ENCODE results near the gene TBC1D22A.

Gene TBC1D22A

DNA sequence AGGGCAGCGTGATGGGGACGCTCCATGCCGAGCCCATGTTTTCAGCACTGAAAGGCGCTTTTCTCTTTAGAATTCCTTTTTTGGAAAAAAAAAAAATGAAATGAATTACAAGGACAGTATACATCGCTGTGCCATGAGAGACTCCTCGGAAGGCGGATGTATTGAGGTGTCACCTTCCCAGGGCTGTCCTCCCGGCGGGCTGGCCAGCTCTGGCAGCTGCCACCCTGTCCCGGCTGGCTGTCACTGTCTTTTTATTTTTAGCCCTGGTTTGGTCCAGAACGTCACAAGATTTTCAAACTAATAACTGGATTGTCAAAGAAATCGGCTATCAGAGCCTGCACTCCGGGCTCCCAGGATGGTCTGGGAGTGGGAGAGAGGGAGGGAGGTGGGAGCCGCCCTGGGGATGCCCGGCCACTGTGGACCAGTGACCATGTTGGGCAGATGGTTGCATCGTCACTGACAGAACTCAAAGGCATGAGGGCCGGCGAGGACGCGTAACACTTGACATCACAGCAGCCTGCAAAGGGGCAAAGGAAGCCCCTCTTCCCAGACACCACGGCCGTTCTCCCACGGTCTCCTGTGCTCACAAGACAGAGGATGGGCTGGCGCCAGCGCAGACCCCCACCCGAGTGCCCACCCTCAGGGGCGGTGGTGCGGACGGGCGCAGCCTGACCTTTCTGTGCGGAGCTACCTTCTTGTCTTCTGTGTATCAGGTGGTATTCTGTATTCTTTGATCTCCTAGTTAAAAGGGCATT is 392.9 kb downstream of the TBC1D22A start:
- Histone ChIP-seq H3K27me3 (peaks cover under 1 to 5% (median 3%) of the 10 kb centered on the region in 11 experiments; a peak in 16 of 22 replicates), H3K27ac (no peak overlapping the region), H4K20me1 (peaks cover 42 to 97% (median 72%) of the 10 kb centered on the region in 11 experiments), H3K9ac (no peak overlapping the region), H3K4me3 (no peak overlapping the region), H3K36me3 (peaks cover 0 to 60% (median 9%) of the 10 kb centered on the region in 11 experiments; a peak in 13 of 22 replicates), H3K4me1 (peaks cover 15 to 38% (median 25%) of the 10 kb centered on the region in 10 experiments), H3K9me3 (replicated peaks in 1 of 11) (peaks cover 0 to 4% (median 0%) of the 10 kb centered on the region in 11 experiments; a peak in 3 of 22 replicates), H3K4me2 (no peak overlapping the region)
- no peak for TF ChIP-seq Cebpa-rat (IDR thresholded peaks at IDR 0.05)

DNA sequence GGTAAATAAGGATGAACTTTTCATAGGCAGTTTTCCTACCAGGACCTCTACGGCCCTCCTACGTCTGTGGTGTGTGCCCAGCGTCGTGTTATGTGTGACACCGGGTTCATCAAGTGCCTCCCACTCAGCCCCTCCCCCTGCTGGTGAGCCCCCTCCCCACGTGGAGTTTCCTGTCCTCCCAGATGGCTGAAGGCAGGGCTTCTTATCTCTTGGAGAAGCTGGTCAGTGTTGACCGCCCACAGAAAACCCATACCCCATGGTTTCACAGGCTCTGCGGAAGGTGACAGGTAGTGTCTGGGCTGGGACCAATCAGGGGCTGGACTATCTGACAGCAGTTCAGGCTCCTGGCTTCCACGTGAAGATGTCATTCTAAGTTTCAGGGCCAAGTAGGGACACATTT is 393.5 kb downstream of the TBC1D22A start:
- no peak overlapping the region for H3K4me2 ChIP-seq
- H3K36me3 ChIP-seq: peaks cover 0 to 65% (median 9%) of the 10 kb centered on the region in 11 experiments; a peak in 13 of 22 replicates
- H3K4me3 ChIP-seq: no peak overlapping the region
- peaks cover 9 to 38% (median 25%) of the 10 kb centered on the region in 10 experiments for H3K4me1 ChIP-seq
- peaks cover 7 to 11% (median 9%) of the 10 kb centered on the region in 11 experiments; a peak in 21 of 22 replicates for H3K27me3 ChIP-seq
- peaks cover 43 to 97% (median 72%) of the 10 kb centered on the region in 11 experiments for H4K20me1 ChIP-seq
- H3K9ac ChIP-seq: no peak overlapping the region
- TF ChIP-seq Cebpa-rat (IDR thresholded peaks at IDR 0.05): no peak
- H3K27ac ChIP-seq: no peak overlapping the region
- peaks cover 0 to 4% (median 0%) of the 10 kb centered on the region in 11 experiments; a peak in 3 of 22 replicates for H3K9me3 ChIP-seq (replicated peaks in 1 of 11)

DNA sequence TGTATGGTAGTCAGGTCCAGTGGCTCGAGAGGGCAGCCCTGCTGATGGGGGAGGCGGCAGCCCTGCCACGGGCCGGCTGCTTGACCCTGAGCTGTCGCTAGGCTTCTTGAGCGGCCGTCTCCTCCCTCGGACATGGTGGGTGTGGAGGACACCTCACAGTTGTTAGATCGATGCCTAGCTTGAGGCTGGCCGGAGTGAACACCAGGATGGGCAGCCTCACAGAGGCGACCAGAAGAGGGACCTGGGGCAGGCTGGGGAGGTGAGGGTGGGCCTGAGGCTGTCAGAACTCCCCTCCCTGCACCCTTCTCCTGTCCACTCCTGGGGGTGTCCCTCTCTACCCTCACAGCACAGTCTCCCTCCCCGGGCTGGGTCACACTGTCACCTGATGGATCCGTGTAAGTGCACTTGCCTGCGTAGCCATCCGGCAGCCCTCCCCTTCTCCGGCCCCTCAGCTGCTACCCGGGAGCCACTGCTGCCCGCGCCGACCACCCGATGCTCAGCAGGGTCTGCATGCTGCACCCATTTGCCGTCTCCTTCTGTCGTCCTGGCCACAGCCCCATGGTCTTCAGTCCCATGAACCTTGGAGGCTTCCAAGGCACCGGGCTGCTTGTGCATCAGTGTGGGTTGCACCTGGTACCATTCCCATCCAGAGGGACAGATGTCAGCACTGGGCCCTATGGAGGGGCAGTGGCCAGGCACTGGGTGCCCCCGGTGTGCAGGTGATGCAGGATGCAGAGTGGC is 394.1 kb downstream of the TBC1D22A start:
- Histone ChIP-seq H3K27ac (no peak overlapping the region), H3K9me3 (replicated peaks in 1 of 11) (peaks cover 0 to 4% (median 0%) of the 10 kb centered on the region in 11 experiments; a peak in 3 of 22 replicates), H4K20me1 (peaks cover 43 to 97% (median 72%) of the 10 kb centered on the region in 11 experiments), H3K27me3 (peaks cover 10 to 17% (median 15%) of the 10 kb centered on the region in 11 experiments; a peak in 21 of 22 replicates), H3K36me3 (peaks cover 0 to 65% (median 9%) of the 10 kb centered on the region in 11 experiments; a peak in 13 of 22 replicates), H3K4me3 (no peak overlapping the region), H3K4me1 (peaks cover 3 to 38% (median 25%) of the 10 kb centered on the region in 10 experiments), H3K9ac (no peak overlapping the region), H3K4me2 (no peak overlapping the region)
- no peak for TF ChIP-seq Cebpa-rat (IDR thresholded peaks at IDR 0.05)

DNA sequence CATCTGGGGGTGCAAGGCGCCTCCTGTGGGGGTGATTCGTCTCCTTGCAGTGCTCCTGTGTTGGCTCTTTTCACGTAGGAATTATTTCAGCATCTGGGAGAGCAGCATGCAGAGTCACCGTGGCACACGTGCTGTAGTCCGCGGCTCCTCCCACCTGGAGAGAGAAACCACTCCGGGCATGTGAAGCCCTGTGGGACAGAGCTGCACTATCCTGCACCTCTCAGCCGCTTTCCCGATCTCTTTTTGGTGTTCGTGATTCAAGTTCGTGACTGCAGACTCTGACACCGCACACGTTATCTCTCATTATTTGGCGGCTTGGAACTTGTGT is 394.6 kb downstream of the TBC1D22A start:
- H3K4me3 ChIP-seq: no peak overlapping the region
- H3K27ac ChIP-seq: no peak overlapping the region
- H4K20me1 ChIP-seq: peaks cover 43 to 97% (median 72%) of the 10 kb centered on the region in 11 experiments
- peaks cover 0 to 62% (median 9%) of the 10 kb centered on the region in 11 experiments; a peak in 13 of 22 replicates for H3K36me3 ChIP-seq
- H3K9me3 ChIP-seq (replicated peaks in 1 of 11): peaks cover 0 to 4% (median 0%) of the 10 kb centered on the region in 11 experiments; a peak in 3 of 22 replicates
- H3K9ac ChIP-seq: no peak overlapping the region
- TF ChIP-seq Cebpa-rat (IDR thresholded peaks at IDR 0.05): no peak
- H3K27me3 ChIP-seq: peaks cover 10 to 21% (median 19%) of the 10 kb centered on the region in 11 experiments; a peak in 21 of 22 replicates
- peaks cover 0 to 38% (median 23%) of the 10 kb centered on the region in 10 experiments; a peak in 17 of 20 replicates for H3K4me1 ChIP-seq
- H3K4me2 ChIP-seq: no peak overlapping the region

DNA sequence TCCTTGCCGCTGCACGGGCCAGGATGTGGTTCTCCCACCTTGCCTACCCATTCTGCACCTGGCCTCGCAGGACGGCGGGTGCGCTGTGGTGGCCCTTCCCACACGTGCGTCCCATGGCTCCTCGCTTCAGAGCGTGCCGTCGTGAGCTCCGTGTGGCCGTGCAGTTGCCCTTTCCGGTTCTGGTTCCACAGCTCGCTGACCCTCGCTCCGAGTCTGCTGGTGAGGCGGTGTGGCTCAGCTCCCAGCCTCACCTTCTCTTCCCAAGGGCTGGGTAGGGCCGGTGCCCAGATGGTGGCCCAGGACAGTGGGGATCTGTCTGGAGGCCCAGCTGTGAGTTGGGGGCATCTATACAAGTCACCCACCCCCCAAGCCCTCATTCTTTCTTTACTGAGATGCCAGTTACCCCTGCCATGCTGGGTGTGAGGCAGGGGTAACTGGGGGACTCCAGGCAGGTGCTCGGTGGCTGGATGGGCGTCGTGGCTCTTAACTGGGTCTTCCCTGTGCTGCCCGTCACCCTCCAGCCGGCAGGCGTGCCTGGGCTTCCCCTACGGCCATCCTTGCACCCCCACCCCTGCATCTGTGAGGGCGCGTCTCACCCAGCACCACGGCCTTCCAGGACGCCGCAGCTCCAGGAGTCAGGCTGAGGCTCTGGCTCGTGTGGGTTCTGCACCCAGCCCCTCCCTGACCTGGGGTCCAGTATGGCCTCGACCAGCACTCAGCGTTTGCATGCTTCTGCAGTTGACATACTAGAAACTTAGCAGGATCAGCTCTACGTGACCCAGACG is 395.2 kb downstream of the TBC1D22A start:
- H3K4me3 ChIP-seq: no peak overlapping the region
- no peak for TF ChIP-seq Cebpa-rat (IDR thresholded peaks at IDR 0.05)
- no peak overlapping the region for H3K9ac ChIP-seq
- no peak overlapping the region for H3K27ac ChIP-seq
- H3K36me3 ChIP-seq: peaks cover 0 to 57% (median 9%) of the 10 kb centered on the region in 11 experiments; a peak in 13 of 22 replicates
- peaks cover 0 to 3% (median 0%) of the 10 kb centered on the region in 11 experiments; a peak in 2 of 22 replicates for H3K9me3 ChIP-seq (replicated peaks in 1 of 11)
- peaks cover 47 to 97% (median 72%) of the 10 kb centered on the region in 11 experiments for H4K20me1 ChIP-seq
- H3K27me3 ChIP-seq: peaks cover 10 to 25% (median 19%) of the 10 kb centered on the region in 11 experiments; a peak in 21 of 22 replicates
- H3K4me1 ChIP-seq: peaks cover 0 to 38% (median 18%) of the 10 kb centered on the region in 10 experiments; a peak in 16 of 20 replicates
- no peak overlapping the region for H3K4me2 ChIP-seq

DNA sequence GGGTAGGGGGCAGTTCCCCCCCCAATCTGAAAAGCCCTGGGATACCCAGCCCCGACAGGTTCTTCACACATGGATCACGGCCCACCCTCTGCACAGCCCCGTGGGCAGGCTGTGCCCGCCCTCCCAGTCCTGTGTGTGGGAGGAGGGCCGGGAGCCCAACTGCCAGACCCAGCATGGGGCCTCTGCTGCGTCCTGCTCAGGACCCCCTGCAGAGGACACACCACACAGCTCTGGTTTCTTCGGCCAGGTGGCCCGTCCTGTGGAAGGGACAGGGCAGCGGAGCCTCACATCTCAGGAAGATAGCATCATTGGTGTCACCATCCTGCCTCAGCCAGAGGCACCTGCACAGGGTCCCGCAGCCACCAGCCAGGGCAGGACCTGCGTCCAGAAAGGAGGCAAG is 396.0 kb downstream of the TBC1D22A start:
- H3K9me3 ChIP-seq (replicated peaks in 1 of 11): no peaks in the 10 kb centered on the region
- H3K27ac ChIP-seq: no peak overlapping the region
- peaks cover 0 to 59% (median 9%) of the 10 kb centered on the region in 11 experiments; a peak in 13 of 22 replicates for H3K36me3 ChIP-seq
- H3K4me1 ChIP-seq: peaks cover 3 to 36% (median 22%) of the 10 kb centered on the region in 10 experiments; a peak in 19 of 20 replicates
- TF ChIP-seq Cebpa-rat (IDR thresholded peaks at IDR 0.05): no peak
- H3K4me2 ChIP-seq: no peak overlapping the region
- H3K9ac ChIP-seq: no peak overlapping the region
- H3K4me3 ChIP-seq: no peak overlapping the region
- H3K27me3 ChIP-seq: peaks cover 10 to 25% (median 19%) of the 10 kb centered on the region in 11 experiments; a peak in 21 of 22 replicates
- H4K20me1 ChIP-seq: peaks cover 52 to 97% (median 77%) of the 10 kb centered on the region in 11 experiments

DNA sequence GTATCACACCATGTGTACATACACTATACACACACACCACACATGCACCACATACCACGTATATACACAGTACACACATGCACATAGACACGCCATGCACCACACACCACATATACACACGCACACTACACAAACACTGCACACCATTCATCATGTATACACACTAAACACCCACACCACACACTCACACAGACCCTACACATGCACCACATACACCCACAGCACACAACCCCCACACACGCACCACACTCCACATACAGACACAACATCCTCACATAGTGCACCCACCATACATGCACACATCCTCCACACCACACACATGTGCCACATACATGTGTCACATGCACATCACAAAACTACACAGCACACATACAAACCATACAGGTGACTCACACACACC is 397.1 kb downstream of the TBC1D22A start:
- H3K36me3 ChIP-seq: peaks cover 0 to 70% (median 9%) of the 10 kb centered on the region in 11 experiments; a peak in 13 of 22 replicates
- H3K27me3 ChIP-seq: peaks cover 10 to 25% (median 19%) of the 10 kb centered on the region in 11 experiments; a peak in 21 of 22 replicates
- H3K27ac ChIP-seq: no peak overlapping the region
- no peak overlapping the region for H3K9ac ChIP-seq
- H3K9me3 ChIP-seq (replicated peaks in 1 of 11): no peaks in the 10 kb centered on the region
- TF ChIP-seq Cebpa-rat (IDR thresholded peaks at IDR 0.05): no peak
- peaks cover 15 to 41% (median 33%) of the 10 kb centered on the region in 10 experiments for H3K4me1 ChIP-seq
- H4K20me1 ChIP-seq: peaks cover 55 to 97% (median 81%) of the 10 kb centered on the region in 11 experiments
- H3K4me2 ChIP-seq: no peak overlapping the region; a peak in 1 of 22 replicates
- H3K4me3 ChIP-seq: no peak overlapping the region

DNA sequence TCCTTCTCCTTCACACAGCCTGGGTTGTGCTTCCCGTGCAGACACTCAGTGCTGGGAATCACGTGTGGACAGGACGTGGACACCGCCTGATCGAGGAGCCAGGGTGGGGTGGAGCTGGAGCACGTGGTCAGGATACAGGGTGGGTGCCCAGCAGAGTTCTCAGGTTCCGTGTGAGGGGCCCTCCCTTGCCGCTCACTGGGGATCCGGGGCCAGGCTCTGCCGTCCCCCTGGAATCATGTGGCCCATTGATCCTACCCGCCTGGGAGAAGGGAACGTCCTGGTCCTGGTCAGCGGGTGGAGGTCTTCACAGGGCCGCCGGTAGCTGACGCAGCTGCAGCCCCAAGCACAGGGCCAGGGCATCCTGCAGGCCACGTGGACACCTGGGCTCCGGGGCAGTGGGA is 397.7 kb downstream of the TBC1D22A start:
- no peak for TF ChIP-seq Cebpa-rat (IDR thresholded peaks at IDR 0.05)
- Histone ChIP-seq H3K4me1 (peaks cover 20 to 46% (median 39%) of the 10 kb centered on the region in 10 experiments), H3K9ac (no peak overlapping the region), H3K4me3 (no peak overlapping the region), H4K20me1 (peaks cover 55 to 97% (median 81%) of the 10 kb centered on the region in 11 experiments), H3K9me3 (replicated peaks in 1 of 11) (no peaks in the 10 kb centered on the region), H3K27me3 (peaks cover 10 to 28% (median 23%) of the 10 kb centered on the region in 11 experiments; a peak in 21 of 22 replicates), H3K36me3 (peaks cover 0 to 70% (median 9%) of the 10 kb centered on the region in 11 experiments; a peak in 13 of 22 replicates), H3K4me2 (peak overlapping the region in 9 of 11 experiments; percentile 12 to 78 (median 65); a peak in 15 of 22 replicates), H3K27ac (no peak overlapping the region)
